ENCODE measurements around the gene TMEM259.
A peak's percentile ranks its signal among the peaks of the same experiment; 100 is the strongest.

Gene TMEM259

GRCh38 chr19:1020868-1021425 is at the start of gene TMEM259:
Gene TMEM259, minus strand, starts transcription at chr19:1021123. Its CDS starts 127 bp downstream, at chr19:1020996.
- Mint-ChIP-seq H3K27me3 (ENCODE audit: low read depth, poor library complexity) (no peaks in the 10 kb centered on the region), H3K9me3 (no peaks in the 10 kb centered on the region)

GRCh38 chr19:1070576-1070930 is 49.6 kb upstream of the TMEM259 start:
- Mint-ChIP-seq H3K27ac (no peak overlapping the region), H3K36me3 (ENCODE audit: low read depth) (peaks cover under 1% of the 10 kb centered on the region), H3K9me3 (no peaks in the 10 kb centered on the region), H3K27me3 (ENCODE audit: low read depth, poor library complexity) (peaks cover 67% of the 10 kb centered on the region), H3K4me3 (no peak overlapping the region), H3K4me1 (peaks cover 22% of the 10 kb centered on the region)
- no peak for DNase-seq
- no peak for TF ChIP-seq CTCF (IDR thresholded peaks at IDR 0.05)

More at GRCh38 chr19:1020868-1021425, at the start of gene TMEM259:
- peak within 1 kb of the TSS; percentile 100 for H3K27ac Mint-ChIP-seq
- H3K36me3 Mint-ChIP-seq (ENCODE audit: low read depth) = no peaks in the 10 kb centered on the region
- peaks cover 35% of the 10 kb centered on the region for H3K4me1 Mint-ChIP-seq
- peak within 1 kb of the TSS; percentile 91 for H3K4me3 Mint-ChIP-seq
- TF ChIP-seq CTCF (IDR thresholded peaks at IDR 0.05) = no peak
- peak; percentile 97 for DNase-seq

GRCh38 chr19:1069009-1069779 is 48.3 kb upstream of the TMEM259 start:
- Mint-ChIP-seq H3K27me3 (ENCODE audit: low read depth, poor library complexity) (peaks cover 81% of the 10 kb centered on the region), H3K9me3 (no peaks in the 10 kb centered on the region), H3K4me1 (peaks cover 25% of the 10 kb centered on the region), H3K36me3 (ENCODE audit: low read depth) (no peaks in the 10 kb centered on the region), H3K4me3 (peak overlapping the region; percentile 43), H3K27ac (no peak overlapping the region)
- TF ChIP-seq CTCF (IDR thresholded peaks at IDR 0.05) = no peak
- DNase-seq = no peak

GRCh38 chr19:1068009-1069001 is 47.4 kb upstream of the TMEM259 start:
- no peak for DNase-seq
- Mint-ChIP-seq H3K27ac (no peak overlapping the region), H3K4me1 (peaks cover 25% of the 10 kb centered on the region), H3K27me3 (ENCODE audit: low read depth, poor library complexity) (peaks cover 88% of the 10 kb centered on the region), H3K9me3 (no peaks in the 10 kb centered on the region), H3K36me3 (ENCODE audit: low read depth) (no peaks in the 10 kb centered on the region), H3K4me3 (peak overlapping the region; percentile 62)
- no peak for TF ChIP-seq CTCF (IDR thresholded peaks at IDR 0.05)

GRCh38 chr19:1067341-1067957 is 46.5 kb upstream of the TMEM259 start:
- Mint-ChIP-seq H3K27ac (no peak overlapping the region), H3K27me3 (ENCODE audit: low read depth, poor library complexity) (peaks cover 83% of the 10 kb centered on the region), H3K9me3 (no peaks in the 10 kb centered on the region), H3K36me3 (ENCODE audit: low read depth) (no peaks in the 10 kb centered on the region), H3K4me1 (peaks cover 27% of the 10 kb centered on the region), H3K4me3 (peak overlapping the region; percentile 62)
- DNase-seq = no peak
- TF ChIP-seq CTCF (IDR thresholded peaks at IDR 0.05) = no peak

Measured in nephron progenitor cell (in vitro differentiated cells).